ENCODE data around the gene DDX39A.

DNA sequence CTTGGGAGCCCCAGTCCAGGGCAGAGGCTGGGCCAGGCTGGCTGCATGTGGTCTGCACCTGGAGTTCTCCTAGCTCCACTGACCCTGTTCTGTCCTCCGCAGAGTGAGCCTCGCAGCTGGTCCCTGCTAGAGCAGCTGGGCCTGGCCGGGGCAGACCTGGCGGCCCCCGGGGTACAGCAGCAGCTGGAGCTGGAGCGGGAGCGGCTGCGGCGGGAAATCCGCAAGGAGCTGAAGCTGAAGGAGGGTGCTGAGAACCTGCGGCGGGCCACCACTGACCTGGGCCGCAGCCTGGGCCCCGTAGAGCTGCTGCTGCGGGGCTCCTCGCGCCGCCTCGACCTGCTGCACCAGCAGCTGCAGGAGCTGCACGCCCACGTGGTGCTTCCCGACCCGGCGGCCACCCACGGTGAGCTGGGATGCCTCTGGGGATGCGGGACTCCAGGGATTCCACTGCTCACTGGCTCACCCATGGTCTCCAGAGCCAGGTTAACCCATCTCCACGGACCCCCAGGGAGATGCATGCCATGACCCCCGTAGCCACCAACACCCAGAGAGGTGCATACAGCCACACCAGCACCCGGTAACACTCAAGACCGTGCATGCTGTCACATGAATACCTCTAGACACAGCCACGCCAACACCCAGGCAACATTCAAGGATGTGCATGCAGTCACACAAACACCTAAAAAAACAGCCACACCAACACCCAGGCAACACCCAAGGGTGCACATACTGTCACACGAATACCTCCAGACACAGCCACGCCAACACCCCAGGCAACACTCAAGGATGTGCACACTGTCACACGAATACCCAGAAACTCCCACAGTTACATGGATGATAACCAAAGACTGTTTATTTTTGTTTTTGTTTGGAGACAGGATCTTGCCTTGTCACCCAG lies 22.1 kb upstream of the DDX39A start:
- TF ChIP-seq JUND (IDR thresholded peaks at IDR 0.05) (no peak), FOXJ3 (CRISPR knock-in tag; IDR thresholded peaks at IDR 0.05) (no peak), FOXM1 (IDR thresholded peaks at IDR 0.05; ENCODE audit: low read depth) (no peak), TCF12 (IDR thresholded peaks at IDR 0.05) (no peak), RFX5 (IDR thresholded peaks at IDR 0.05; ENCODE audit: low read length) (no peak), TAF1 (IDR thresholded peaks at IDR 0.05; ENCODE audit: borderline replicate concordance, low read depth, low read length) (no peak), EP300 (IDR thresholded peaks at IDR 0.05; ENCODE audit: borderline replicate concordance in 1 of 2, low read depth in 1 of 2, low read length in 1 of 2) (no peak), GATA2 (CRISPR knock-in tag; IDR thresholded peaks at IDR 0.05) (no peak), EZH2phosphoT487 (IDR thresholded peaks at IDR 0.05; ENCODE audit: borderline replicate concordance, low read depth) (no peak), TEAD4 (IDR thresholded peaks at IDR 0.05; ENCODE audit: borderline replicate concordance, insufficient read depth) (no peak), RCOR1 (IDR thresholded peaks at IDR 0.05; ENCODE audit: low read length) (no peak; the same call in 1 of the 2 replicates)
- TF ChIP-seq, protein P1, sequence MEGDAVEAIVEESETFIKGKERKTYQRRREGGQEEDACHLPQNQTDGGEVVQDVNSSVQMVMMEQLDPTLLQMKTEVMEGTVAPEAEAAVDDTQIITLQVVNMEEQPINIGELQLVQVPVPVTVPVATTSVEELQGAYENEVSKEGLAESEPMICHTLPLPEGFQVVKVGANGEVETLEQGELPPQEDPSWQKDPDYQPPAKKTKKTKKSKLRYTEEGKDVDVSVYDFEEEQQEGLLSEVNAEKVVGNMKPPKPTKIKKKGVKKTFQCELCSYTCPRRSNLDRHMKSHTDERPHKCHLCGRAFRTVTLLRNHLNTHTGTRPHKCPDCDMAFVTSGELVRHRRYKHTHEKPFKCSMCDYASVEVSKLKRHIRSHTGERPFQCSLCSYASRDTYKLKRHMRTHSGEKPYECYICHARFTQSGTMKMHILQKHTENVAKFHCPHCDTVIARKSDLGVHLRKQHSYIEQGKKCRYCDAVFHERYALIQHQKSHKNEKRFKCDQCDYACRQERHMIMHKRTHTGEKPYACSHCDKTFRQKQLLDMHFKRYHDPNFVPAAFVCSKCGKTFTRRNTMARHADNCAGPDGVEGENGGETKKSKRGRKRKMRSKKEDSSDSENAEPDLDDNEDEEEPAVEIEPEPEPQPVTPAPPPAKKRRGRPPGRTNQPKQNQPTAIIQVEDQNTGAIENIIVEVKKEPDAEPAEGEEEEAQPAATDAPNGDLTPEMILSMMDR (IDR thresholded peaks at IDR 0.05), result no peak
- TF ChIP-seq, protein P2, sequence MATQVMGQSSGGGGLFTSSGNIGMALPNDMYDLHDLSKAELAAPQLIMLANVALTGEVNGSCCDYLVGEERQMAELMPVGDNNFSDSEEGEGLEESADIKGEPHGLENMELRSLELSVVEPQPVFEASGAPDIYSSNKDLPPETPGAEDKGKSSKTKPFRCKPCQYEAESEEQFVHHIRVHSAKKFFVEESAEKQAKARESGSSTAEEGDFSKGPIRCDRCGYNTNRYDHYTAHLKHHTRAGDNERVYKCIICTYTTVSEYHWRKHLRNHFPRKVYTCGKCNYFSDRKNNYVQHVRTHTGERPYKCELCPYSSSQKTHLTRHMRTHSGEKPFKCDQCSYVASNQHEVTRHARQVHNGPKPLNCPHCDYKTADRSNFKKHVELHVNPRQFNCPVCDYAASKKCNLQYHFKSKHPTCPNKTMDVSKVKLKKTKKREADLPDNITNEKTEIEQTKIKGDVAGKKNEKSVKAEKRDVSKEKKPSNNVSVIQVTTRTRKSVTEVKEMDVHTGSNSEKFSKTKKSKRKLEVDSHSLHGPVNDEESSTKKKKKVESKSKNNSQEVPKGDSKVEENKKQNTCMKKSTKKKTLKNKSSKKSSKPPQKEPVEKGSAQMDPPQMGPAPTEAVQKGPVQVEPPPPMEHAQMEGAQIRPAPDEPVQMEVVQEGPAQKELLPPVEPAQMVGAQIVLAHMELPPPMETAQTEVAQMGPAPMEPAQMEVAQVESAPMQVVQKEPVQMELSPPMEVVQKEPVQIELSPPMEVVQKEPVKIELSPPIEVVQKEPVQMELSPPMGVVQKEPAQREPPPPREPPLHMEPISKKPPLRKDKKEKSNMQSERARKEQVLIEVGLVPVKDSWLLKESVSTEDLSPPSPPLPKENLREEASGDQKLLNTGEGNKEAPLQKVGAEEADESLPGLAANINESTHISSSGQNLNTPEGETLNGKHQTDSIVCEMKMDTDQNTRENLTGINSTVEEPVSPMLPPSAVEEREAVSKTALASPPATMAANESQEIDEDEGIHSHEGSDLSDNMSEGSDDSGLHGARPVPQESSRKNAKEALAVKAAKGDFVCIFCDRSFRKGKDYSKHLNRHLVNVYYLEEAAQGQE (IDR thresholded peaks at IDR 0.05; ENCODE audit: low read depth, low read length), result no peak
